ENCODE results near the gene GNGT2. TPM values are rescaled to one million over a fixed set of nuclear protein-coding genes. Genes with fewer than 3 reads are reported as not detected.
"Not testable (repeated sequence)": the region's sequence is repeated elsewhere in the genome, so short reads cannot be mapped to it uniquely, and the experiment has no call there.

Gene GNGT2
- total RNA-seq, 1 donor from 2014 or later: 2.1 TPM

- no peak for ATAC-seq (ENCODE audit: poor library complexity)
- intact Hi-C loops (cut with DNase I): loop anchor here (5.0 kb wide), 1 partner anchor 36 kb away; no protein-coding TSS in a partner anchor
- no peak for DNase-seq
Measured at GRCh38 chr17:49191409-49191916, 18.9 kb downstream of the GNGT2 start.

GRCh38 chr17:49190932-49191331 is 19.4 kb downstream of the GNGT2 start:
- intact Hi-C loops (cut with DNase I): loop anchor here (5.0 kb wide), 1 partner anchor 36 kb away; no protein-coding TSS in a partner anchor
- DNase-seq: no peak
- ATAC-seq (ENCODE audit: poor library complexity): no peak

GRCh38 chr17:49187301-49187700 is 23.1 kb downstream of the GNGT2 start:
- ATAC-seq (ENCODE audit: poor library complexity) (no peak), DNase-seq (no peak)
- intact Hi-C loops (cut with DNase I): loop anchor here (10.0 kb wide), 1 partner anchor 108 kb away; no protein-coding TSS in a partner anchor

- intact Hi-C loops (cut with DNase I): loop anchor here (10.0 kb wide), 1 partner anchor 109 kb away; no protein-coding TSS in a partner anchor
- DNase-seq; ATAC-seq (ENCODE audit: poor library complexity): not testable (repeated sequence)
Measured at GRCh38 chr17:49185381-49185780, 25.0 kb downstream of the GNGT2 start.

GRCh38 chr17:49184522-49184921 is 25.9 kb downstream of the GNGT2 start:
- ATAC-seq (ENCODE audit: poor library complexity); DNase-seq: not testable (repeated sequence)
- intact Hi-C loops (cut with DNase I): loop anchor here (10.0 kb wide), 1 partner anchor 110 kb away; no protein-coding TSS in a partner anchor

GRCh38 chr17:49183801-49184200 is 26.6 kb downstream of the GNGT2 start:
- ATAC-seq (ENCODE audit: poor library complexity) (no peak), DNase-seq (no peak)
- intact Hi-C loops (cut with DNase I): loop anchor here (10.0 kb wide), 1 partner anchor 111 kb away; no protein-coding TSS in a partner anchor

GRCh38 chr17:49183341-49183740 is 27.0 kb downstream of the GNGT2 start:
- ATAC-seq (ENCODE audit: poor library complexity): no peak
- intact Hi-C loops (cut with DNase I): loop anchor here (10.0 kb wide), 1 partner anchor 111 kb away; no protein-coding TSS in a partner anchor
- no peak for DNase-seq

GRCh38 chr17:49180998-49181635 is 29.3 kb downstream of the GNGT2 start:
- no peak for DNase-seq
- intact Hi-C loops (cut with DNase I): loop anchor here (10.0 kb wide), 1 partner anchor 114 kb away; no protein-coding TSS in a partner anchor
- no peak for ATAC-seq (ENCODE audit: poor library complexity)

GRCh38 chr17:49180303-49180702 is 30.1 kb downstream of the GNGT2 start:
- ATAC-seq (ENCODE audit: poor library complexity) (peak; percentile 58), DNase-seq (peak; percentile 82)
- intact Hi-C loops (cut with DNase I): loop anchor here (10.0 kb wide), 1 partner anchor 114 kb away; no protein-coding TSS in a partner anchor

- ATAC-seq (ENCODE audit: poor library complexity); intact Hi-C loops (cut with DNase I); DNase-seq: not testable (repeated sequence)
Measured at GRCh38 chr17:49175978-49176377, 34.4 kb downstream of the GNGT2 start.

- DNase-seq; ATAC-seq (ENCODE audit: poor library complexity); intact Hi-C loops (cut with DNase I): not testable (repeated sequence)
Measured at GRCh38 chr17:49170711-49171110, 39.7 kb downstream of the GNGT2 start.

- DNase-seq (no peak), ATAC-seq (ENCODE audit: poor library complexity) (no peak)
- intact Hi-C loops (cut with DNase I): no loop called here
Measured at GRCh38 chr17:49170216-49170615, 40.2 kb downstream of the GNGT2 start.

- DNase-seq (no peak), ATAC-seq (ENCODE audit: poor library complexity) (no peak)
- intact Hi-C loops (cut with DNase I): no loop called here
Measured at GRCh38 chr17:49168706-49169105, 41.7 kb downstream of the GNGT2 start.

GRCh38 chr17:49165143-49165542 is 45.2 kb downstream of the GNGT2 start:
- DNase-seq (no peak), ATAC-seq (ENCODE audit: poor library complexity) (no peak)
- intact Hi-C loops (cut with DNase I): no loop called here

- ATAC-seq (ENCODE audit: poor library complexity) (no peak), DNase-seq (no peak)
- intact Hi-C loops (cut with DNase I): no loop called here
Measured at GRCh38 chr17:49162866-49163265, 47.5 kb downstream of the GNGT2 start.

- ATAC-seq (ENCODE audit: poor library complexity) (no peak), DNase-seq (no peak)
- intact Hi-C loops (cut with DNase I): no loop called here
Measured at GRCh38 chr17:49157784-49158183, 52.6 kb downstream of the GNGT2 start.

- DNase-seq: no peak
- no peak for ATAC-seq (ENCODE audit: poor library complexity)
- intact Hi-C loops (cut with DNase I): no loop called here
Measured at GRCh38 chr17:49156256-49156655, 54.1 kb downstream of the GNGT2 start.
